ENCODE results near the gene INVS. TPM values are rescaled to one million over a fixed set of nuclear protein-coding genes. Genes with fewer than 3 reads are reported as not detected.

The INVS gene
- total and polyA plus RNA-seq, 2 experiments from 2014 or later, result 8.5 to 17.0 TPM

- no peak for TF ChIP-seq EZH2 (IDR thresholded peaks at IDR 0.05; ENCODE audit: insufficient read depth, poor library complexity, severe bottlenecking)
- no peak for TF ChIP-seq EZH2phosphoT487 (IDR thresholded peaks at IDR 0.05; ENCODE audit: insufficient read depth, low read depth)
- Histone ChIP-seq H3K79me2 (ENCODE audit: insufficient read depth) (no peaks in the 10 kb centered on the region), H2AFZ (no peak overlapping the region), H3K4me2 (ENCODE audit: unreplicated experiment) (no peak overlapping the region), H3K4me1 (ENCODE audit: insufficient read depth) (no peaks in the 10 kb centered on the region), H3F3A (ENCODE audit: insufficient read depth) (no peaks in the 10 kb centered on the region), H3K27ac (no peak overlapping the region), H3K9ac (no peak overlapping the region), H3K27me3 (replicated peaks; ENCODE audit: insufficient read depth) (no peaks in the 10 kb centered on the region), H3K9me2 (ENCODE audit: insufficient read depth) (no peaks in the 10 kb centered on the region), H3K4me3 (no peak overlapping the region), H4K20me1 (ENCODE audit: insufficient read depth) (no peaks in the 10 kb centered on the region), H3K36me3 (ENCODE audit: low read depth) (peaks cover 8% of the 10 kb centered on the region; the same call in 1 of the 2 replicates), H3K9me3 (ENCODE audit: low read depth) (no peaks in the 10 kb centered on the region)
- in situ Hi-C loops (cut with MboI), result no loop called here
- no peak for DNase-seq
Measured at GRCh38 chr9:100197553-100197952, 98.5 kb downstream of the INVS start.

- Histone ChIP-seq H3K27me3 (replicated peaks; ENCODE audit: insufficient read depth) (no peaks in the 10 kb centered on the region), H3K27ac (no peak overlapping the region), H3K9me3 (ENCODE audit: low read depth) (no peaks in the 10 kb centered on the region), H3K4me2 (ENCODE audit: unreplicated experiment) (no peak overlapping the region), H3K79me2 (ENCODE audit: insufficient read depth) (no peaks in the 10 kb centered on the region), H3K9me2 (ENCODE audit: insufficient read depth) (no peaks in the 10 kb centered on the region), H3F3A (ENCODE audit: insufficient read depth) (peaks cover 7% of the 10 kb centered on the region; the same call in 1 of the 2 replicates), H2AFZ (no peak overlapping the region), H3K9ac (no peak overlapping the region), H3K4me1 (ENCODE audit: insufficient read depth) (peaks cover 22% of the 10 kb centered on the region), H3K36me3 (ENCODE audit: low read depth) (no peaks in the 10 kb centered on the region), H4K20me1 (ENCODE audit: insufficient read depth) (no peaks in the 10 kb centered on the region), H3K4me3 (no peak overlapping the region)
- DNase-seq, result no peak
- TF ChIP-seq EZH2 (IDR thresholded peaks at IDR 0.05; ENCODE audit: insufficient read depth, poor library complexity, severe bottlenecking), result no peak
- no peak for TF ChIP-seq EZH2phosphoT487 (IDR thresholded peaks at IDR 0.05; ENCODE audit: insufficient read depth, low read depth)
- in situ Hi-C loops (cut with MboI), result loop anchor here (25.0 kb wide), 3 partner anchors 166 to 1016 kb away; no protein-coding TSS in a partner anchor
Measured at GRCh38 chr9:100202806-100203205, 103.8 kb downstream of the INVS start.

- WGBS, 2 experiments (ENCODE audit: low coverage in 1 of 2, low lambda C conversion rate in 2 of 2, missing lambda C conversion rate in 2 of 2), result 81 to 82% methylated on average over 3 of the region's 3 CpGs
Measured at GRCh38 chr9:100204796-100205195, 105.8 kb downstream of the INVS start.

GRCh38 chr9:100206899-100207298 is 107.9 kb downstream of the INVS start:
- Histone ChIP-seq H3K79me2 (ENCODE audit: insufficient read depth) (no peaks in the 10 kb centered on the region), H3K9me3 (ENCODE audit: low read depth) (no peaks in the 10 kb centered on the region), H2AFZ (no peak overlapping the region), H3K27ac (no peak overlapping the region), H4K20me1 (ENCODE audit: insufficient read depth) (no peaks in the 10 kb centered on the region), H3K27me3 (replicated peaks; ENCODE audit: insufficient read depth) (no peaks in the 10 kb centered on the region), H3K9ac (no peak overlapping the region), H3F3A (ENCODE audit: insufficient read depth) (peaks cover 7% of the 10 kb centered on the region; the same call in 1 of the 2 replicates), H3K4me2 (ENCODE audit: unreplicated experiment) (peak overlapping the region; percentile 2), H3K9me2 (ENCODE audit: insufficient read depth) (no peaks in the 10 kb centered on the region), H3K36me3 (ENCODE audit: low read depth) (no peaks in the 10 kb centered on the region), H3K4me1 (ENCODE audit: insufficient read depth) (peaks cover 22% of the 10 kb centered on the region), H3K4me3 (no peak overlapping the region)
- 45 to 50% methylated on average over 3 of the region's 3 CpGs for WGBS, 2 experiments (ENCODE audit: low coverage in 1 of 2, low lambda C conversion rate in 2 of 2, missing lambda C conversion rate in 2 of 2)
- in situ Hi-C loops (cut with MboI), result loop anchor here (25.0 kb wide), 3 partner anchors 170 to 1020 kb away; no protein-coding TSS in a partner anchor
- peak; percentile 71 for DNase-seq
- TF ChIP-seq EZH2phosphoT487 (IDR thresholded peaks at IDR 0.05; ENCODE audit: insufficient read depth, low read depth) (no peak), EZH2 (IDR thresholded peaks at IDR 0.05; ENCODE audit: insufficient read depth, poor library complexity, severe bottlenecking) (no peak)

More at GRCh38 chr9:100204796-100205195, 105.8 kb downstream of the INVS start:
- Histone ChIP-seq H4K20me1 (ENCODE audit: insufficient read depth) (no peaks in the 10 kb centered on the region), H3K27ac (no peak overlapping the region), H3K4me2 (ENCODE audit: unreplicated experiment) (no peak overlapping the region), H3K9me2 (ENCODE audit: insufficient read depth) (no peaks in the 10 kb centered on the region), H2AFZ (no peak overlapping the region), H3K9me3 (ENCODE audit: low read depth) (no peaks in the 10 kb centered on the region), H3K27me3 (replicated peaks; ENCODE audit: insufficient read depth) (no peaks in the 10 kb centered on the region), H3K4me1 (ENCODE audit: insufficient read depth) (peaks cover 22% of the 10 kb centered on the region), H3F3A (ENCODE audit: insufficient read depth) (peaks cover 7% of the 10 kb centered on the region; the same call in 1 of the 2 replicates), H3K36me3 (ENCODE audit: low read depth) (no peaks in the 10 kb centered on the region), H3K4me3 (no peak overlapping the region), H3K79me2 (ENCODE audit: insufficient read depth) (no peaks in the 10 kb centered on the region), H3K9ac (no peak overlapping the region)
- in situ Hi-C loops (cut with MboI), result loop anchor here (25.0 kb wide), 3 partner anchors 167 to 1017 kb away; no protein-coding TSS in a partner anchor
- TF ChIP-seq EZH2 (IDR thresholded peaks at IDR 0.05; ENCODE audit: insufficient read depth, poor library complexity, severe bottlenecking) (no peak), EZH2phosphoT487 (IDR thresholded peaks at IDR 0.05; ENCODE audit: insufficient read depth, low read depth) (no peak)
- DNase-seq, result no peak

- 100% methylated on average over 1 of the region's 1 CpG for WGBS, 2 experiments (ENCODE audit: low coverage in 1 of 2, low lambda C conversion rate in 2 of 2, missing lambda C conversion rate in 2 of 2)
- Histone ChIP-seq H2AFZ (no peak overlapping the region), H4K20me1 (ENCODE audit: insufficient read depth) (no peaks in the 10 kb centered on the region), H3K4me1 (ENCODE audit: insufficient read depth) (peaks cover 28% of the 10 kb centered on the region), H3F3A (ENCODE audit: insufficient read depth) (peaks cover 13% of the 10 kb centered on the region; the same call in 1 of the 2 replicates), H3K9me3 (ENCODE audit: low read depth) (no peaks in the 10 kb centered on the region), H3K27ac (no peak overlapping the region), H3K9me2 (ENCODE audit: insufficient read depth) (no peaks in the 10 kb centered on the region), H3K36me3 (ENCODE audit: low read depth) (no peaks in the 10 kb centered on the region), H3K4me3 (no peak overlapping the region), H3K79me2 (ENCODE audit: insufficient read depth) (no peaks in the 10 kb centered on the region), H3K27me3 (replicated peaks; ENCODE audit: insufficient read depth) (no peaks in the 10 kb centered on the region), H3K9ac (no peak overlapping the region), H3K4me2 (ENCODE audit: unreplicated experiment) (no peak overlapping the region)
- DNase-seq, result no peak
- in situ Hi-C loops (cut with MboI), result loop anchor here (25.0 kb wide), 3 partner anchors 171 to 1021 kb away; no protein-coding TSS in a partner anchor
- TF ChIP-seq EZH2phosphoT487 (IDR thresholded peaks at IDR 0.05; ENCODE audit: insufficient read depth, low read depth), result no peak
- no peak for TF ChIP-seq EZH2 (IDR thresholded peaks at IDR 0.05; ENCODE audit: insufficient read depth, poor library complexity, severe bottlenecking)
Measured at GRCh38 chr9:100208673-100209072, 109.6 kb downstream of the INVS start.

Measured in GM23248 (cell line).